Lung (tissue), 12 donors: ENCODE measurements around the gene WNT11. TPM values are rescaled to one million over a fixed set of nuclear protein-coding genes. Genes with fewer than 3 reads are reported as not detected.

Experiments
- ATAC-seq: fragments of 200-7000 bp; cut with Tn5 transposase; one replicate; pipeline ENCODE4 v1.9.1; 2020; ENCODE audit warnings: moderate number of reproducible peaks; ENCODE audit not compliant: insufficient read depth, low FRiP score
- DNase-seq, 3 donors: peaks; one replicate each; pipeline ENCODE4 v3.0.0-alpha.2; 2013 to 2017
- H3K27ac ChIP-seq, 2 donors: one replicate each; pipeline ENCODE4 v1.5.1; 2013; ENCODE audit warnings: mild to moderate bottlenecking in 2 of 2, moderate library complexity in 2 of 2, control low read depth in 1 of 2, inconsistent platforms in 1 of 2, low read depth in 1 of 2, low read length in 1 of 2
- H3K27me3 ChIP-seq, 3 donors: one replicate each; pipeline ENCODE4 v1.5.1; 2013; ENCODE audit warnings: low read length in 2 of 3; ENCODE audit not compliant: control insufficient read depth in 3 of 3, insufficient read depth in 3 of 3
- H3K36me3 ChIP-seq, 4 donors: one replicate each; pipeline ENCODE4 v1.5.1; 2013; ENCODE audit warnings: low read length in 4 of 4, mild to moderate bottlenecking in 1 of 4, moderate library complexity in 1 of 4; ENCODE audit not compliant: control insufficient read depth in 4 of 4, insufficient read depth in 4 of 4
- H3K4me1 ChIP-seq, 5 donors: one replicate each; pipeline ENCODE4 v1.5.1; 2013; ENCODE audit warnings: low read length in 5 of 5, mild to moderate bottlenecking in 2 of 5, moderate library complexity in 1 of 5; ENCODE audit not compliant: control insufficient read depth in 5 of 5, insufficient read depth in 5 of 5
- H3K4me3 ChIP-seq: one replicate; pipeline ENCODE4 v1.5.1; 2013; ENCODE audit warnings: mild to moderate bottlenecking, control low read depth, moderate library complexity
- H3K9ac ChIP-seq, 2 donors: one replicate each; pipeline ENCODE4 v1.5.1; 2013; ENCODE audit warnings: low read length in 2 of 2, control low read depth in 1 of 2; ENCODE audit not compliant: insufficient read depth in 1 of 2
- H3K9me3 ChIP-seq, 4 donors: one replicate each; pipeline ENCODE4 v1.5.1; 2013; ENCODE audit warnings: low read length in 3 of 4, mild to moderate bottlenecking in 1 of 4, moderate library complexity in 1 of 4; ENCODE audit not compliant: control insufficient read depth in 4 of 4, insufficient read depth in 3 of 4
- WGBS, 2 donors: extraction: QIAGEN DNeasy Blood & Tissue Kit; methylation state at CpG; one replicate each; pipeline ENCODE4 v1.1.7; 2013; 5-methylcytosine and 5-hydroxymethylcytosine counted together
- polyA plus RNA-seq, 2 donors: library from polyadenylated mRNA; stranded (reverse); fragments of 200-250 nt; gene quantifications; one replicate each; pipeline ENCODE4 v1.2.1, GENCODE V29; 2013
- total RNA-seq, 2 donors: library from RNA; depleted of rRNA in 1 of 2; stranded (reverse); fragments of >200 nt in 1 of 2; gene quantifications; one replicate each; pipeline ENCODE4 v1.2.1, GENCODE V29; 2014 to 2021
- TF ChIP-seq, protein P1 (sequence below): IDR thresholded peaks from 2 replicates; pipeline ENCODE4 v1.5.1; 2012; ENCODE audit warnings: mild to moderate bottlenecking; ENCODE audit errors: control extremely low read depth, extremely low read depth
- donor health status: control.
- donor health status: control.
- donor health status: Bipolar disorder and iron deficiency.
- donor health status: healthy.
- donor health status: DM: yes; HTN: yes; CAD: no.

Gene WNT11
- total and polyA plus RNA-seq, 4 donors: 1.5 to 31.3 (median 3.6) TPM

DNA sequence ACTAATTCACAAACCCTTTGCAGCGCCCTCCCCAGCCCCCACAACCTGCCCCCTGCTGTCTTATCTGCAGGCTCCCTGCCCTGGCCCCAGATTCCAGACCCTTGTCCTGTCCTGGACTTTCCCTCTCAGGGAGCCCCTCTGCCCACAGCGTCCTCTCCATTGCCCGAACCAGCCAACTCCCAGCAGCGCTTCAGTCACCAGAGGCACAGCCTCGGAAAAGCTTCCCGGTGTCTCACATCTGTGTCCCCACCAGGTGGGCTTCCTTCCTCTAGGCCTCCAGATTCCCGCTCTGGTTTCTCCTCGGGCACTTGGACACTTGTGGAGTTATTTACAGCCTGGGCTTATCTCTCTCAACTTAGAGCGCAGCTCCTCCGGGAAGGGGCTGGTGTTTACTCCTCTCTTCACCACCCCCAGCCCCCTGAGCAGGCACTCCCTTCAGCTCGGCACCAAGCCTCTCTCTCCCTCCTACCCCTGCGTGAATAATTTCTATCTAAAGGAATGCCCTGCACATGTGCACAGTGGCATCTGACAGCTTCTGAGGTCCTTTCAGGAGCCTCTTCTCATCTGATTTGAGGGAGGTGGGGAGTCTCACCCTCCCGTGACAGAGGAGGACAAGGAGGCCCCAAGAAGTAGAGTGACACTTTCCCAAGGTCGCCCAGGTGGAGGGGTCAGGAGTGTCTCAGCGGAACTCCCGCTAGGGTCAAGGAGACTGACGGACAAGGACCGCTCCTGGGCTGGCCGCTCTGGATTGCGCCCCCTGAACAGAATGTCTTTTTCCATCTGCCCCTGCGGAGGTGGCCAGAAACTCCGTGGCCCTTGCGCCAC lies 838 bp downstream of the WNT11 start:
- ATAC-seq: no peak

DNA sequence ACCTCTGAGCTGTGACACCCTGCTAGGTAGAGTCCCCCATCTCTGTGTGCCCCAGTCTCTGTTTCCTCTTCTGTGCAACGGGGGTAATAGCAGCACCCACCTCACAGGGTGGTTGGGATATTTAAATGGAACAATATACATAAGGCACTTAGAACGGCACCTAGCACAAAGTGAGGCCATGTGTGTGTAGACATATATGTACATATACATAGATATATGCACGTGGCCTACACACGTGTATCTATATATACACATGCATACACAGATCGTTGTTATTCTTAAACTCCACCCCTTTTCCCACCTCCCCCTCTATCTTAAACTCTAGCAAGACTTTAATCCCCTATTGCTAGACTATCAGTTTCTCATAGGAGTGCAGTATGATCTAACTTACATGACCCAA lies 2.4 kb downstream of the WNT11 start:
- DNase-seq: no peak
- H3K27ac ChIP-seq: no peak overlapping the region
- no peak overlapping the region for H3K9ac ChIP-seq
- TF ChIP-seq, protein P1, sequence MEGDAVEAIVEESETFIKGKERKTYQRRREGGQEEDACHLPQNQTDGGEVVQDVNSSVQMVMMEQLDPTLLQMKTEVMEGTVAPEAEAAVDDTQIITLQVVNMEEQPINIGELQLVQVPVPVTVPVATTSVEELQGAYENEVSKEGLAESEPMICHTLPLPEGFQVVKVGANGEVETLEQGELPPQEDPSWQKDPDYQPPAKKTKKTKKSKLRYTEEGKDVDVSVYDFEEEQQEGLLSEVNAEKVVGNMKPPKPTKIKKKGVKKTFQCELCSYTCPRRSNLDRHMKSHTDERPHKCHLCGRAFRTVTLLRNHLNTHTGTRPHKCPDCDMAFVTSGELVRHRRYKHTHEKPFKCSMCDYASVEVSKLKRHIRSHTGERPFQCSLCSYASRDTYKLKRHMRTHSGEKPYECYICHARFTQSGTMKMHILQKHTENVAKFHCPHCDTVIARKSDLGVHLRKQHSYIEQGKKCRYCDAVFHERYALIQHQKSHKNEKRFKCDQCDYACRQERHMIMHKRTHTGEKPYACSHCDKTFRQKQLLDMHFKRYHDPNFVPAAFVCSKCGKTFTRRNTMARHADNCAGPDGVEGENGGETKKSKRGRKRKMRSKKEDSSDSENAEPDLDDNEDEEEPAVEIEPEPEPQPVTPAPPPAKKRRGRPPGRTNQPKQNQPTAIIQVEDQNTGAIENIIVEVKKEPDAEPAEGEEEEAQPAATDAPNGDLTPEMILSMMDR: no peak
- H3K4me1 ChIP-seq: peaks cover 0 to 40% (median 15%) of the 10 kb centered on the region in 5 donors
- peaks cover 0 to 3% (median 0%) of the 10 kb centered on the region in 3 donors for H3K27me3 ChIP-seq
- peaks cover 0 to 26% (median 6%) of the 10 kb centered on the region in 4 donors for H3K36me3 ChIP-seq
- no peak overlapping the region for H3K4me3 ChIP-seq
- ATAC-seq: no peak
- no peaks in the 10 kb centered on the region for H3K9me3 ChIP-seq
- WGBS, 2 donors: 81 to 87% methylated on average over 5 of the region's 5 CpGs

More for the DNA sequence above, 838 bp downstream of the WNT11 start:
- Histone ChIP-seq H3K27ac (no peak overlapping the region), H3K4me1 (peaks cover 0 to 40% (median 15%) of the 10 kb centered on the region in 5 donors), H3K27me3 (peaks cover 0 to 3% (median 0%) of the 10 kb centered on the region in 3 donors), H3K4me3 (no peak overlapping the region), H3K9me3 (no peaks in the 10 kb centered on the region), H3K36me3 (peaks cover 0 to 21% (median 4%) of the 10 kb centered on the region in 4 donors), H3K9ac (peak overlapping the region in 1 of 2 donors; percentile 20)
- TF ChIP-seq, protein P1: no peak
- peak; percentile 20 to 34 (median 33) for DNase-seq
- WGBS, 2 donors: 30 to 45% methylated on average over 23 of the region's 23 CpGs

DNA sequence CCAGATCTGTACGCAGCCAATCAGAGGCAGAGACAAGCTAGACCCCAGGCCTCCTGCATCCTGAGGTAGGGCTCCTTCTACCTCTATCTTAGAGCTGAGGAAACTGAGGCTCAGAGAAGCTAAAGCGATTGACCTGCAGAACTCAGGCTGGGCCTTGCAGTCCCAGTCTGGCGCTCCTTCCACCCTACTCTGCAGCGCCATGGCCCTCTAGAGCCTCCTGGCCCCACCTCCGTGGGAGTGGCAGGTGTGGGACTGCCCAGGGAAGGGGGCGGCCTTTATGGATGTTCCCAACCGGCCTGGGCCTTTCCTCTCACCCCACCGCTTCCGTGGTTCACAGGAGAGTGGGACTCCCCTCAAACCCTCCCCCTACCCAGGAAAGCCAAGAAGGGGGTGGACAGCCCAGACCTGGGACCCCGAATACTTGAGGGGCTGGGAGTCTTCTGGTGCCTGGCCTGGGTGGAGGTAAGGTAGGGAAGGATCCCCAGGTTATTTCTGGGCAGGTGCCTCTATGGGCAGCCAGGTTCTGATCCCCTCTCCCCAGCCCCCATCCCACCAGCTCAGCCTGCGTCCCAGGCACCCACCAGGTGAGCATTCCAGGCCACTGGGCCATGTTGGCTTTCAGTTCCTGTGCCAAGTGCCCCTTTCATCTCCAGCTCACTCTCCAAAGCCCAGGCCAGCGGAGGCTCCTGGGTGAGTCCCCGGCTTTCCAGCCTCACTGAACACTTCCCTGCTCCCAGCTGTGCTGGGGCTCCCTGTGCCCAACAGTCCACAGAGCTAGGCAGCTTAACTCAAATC lies 3.0 kb downstream of the WNT11 start:
- DNase-seq (no peak), ATAC-seq (no peak)
- peaks cover 0 to 3% (median 0%) of the 10 kb centered on the region in 3 donors for H3K27me3 ChIP-seq
- no peaks in the 10 kb centered on the region for H3K9me3 ChIP-seq
- H3K9ac ChIP-seq: no peak overlapping the region
- TF ChIP-seq, protein P1: no peak
- no peak overlapping the region for H3K4me3 ChIP-seq
- H3K36me3 ChIP-seq: peaks cover 0 to 26% (median 6%) of the 10 kb centered on the region in 4 donors
- 92 to 95% methylated on average over 13 of the region's 13 CpGs for WGBS, 2 donors
- H3K27ac ChIP-seq: no peak overlapping the region
- H3K4me1 ChIP-seq: peaks cover 0 to 39% (median 14%) of the 10 kb centered on the region in 5 donors
